ENCODE results near the gene HDAC3.
"Not testable (repeated sequence)": the region's sequence is repeated elsewhere in the genome, so short reads cannot be mapped to it uniquely, and the experiment has no call there.

Gene HDAC3

GRCh38 chr5:141609921-141610320 is 26.7 kb downstream of the HDAC3 start:
- not testable (repeated sequence) for H3K36me3 ChIP-seq (ENCODE audit: control insufficient read depth, low read depth, low read length); H3K27ac ChIP-seq (ENCODE audit: low read length); H3K4me3 ChIP-seq (ENCODE audit: low read length); H3K4me1 ChIP-seq (ENCODE audit: control insufficient read depth, low read depth, low read length); H3K27me3 ChIP-seq (ENCODE audit: control insufficient read depth, insufficient read depth, low read length); H3K9ac ChIP-seq (ENCODE audit: low read length); H3K9me3 ChIP-seq (ENCODE audit: control insufficient read depth, low read depth, low read length)

GRCh38 chr5:141609044-141609443 is 27.6 kb downstream of the HDAC3 start:
- Histone ChIP-seq H3K4me1 (ENCODE audit: control insufficient read depth, low read depth, low read length) (peaks cover 3% of the 10 kb centered on the region), H3K27me3 (ENCODE audit: control insufficient read depth, insufficient read depth, low read length) (no peaks in the 10 kb centered on the region), H3K9me3 (ENCODE audit: control insufficient read depth, low read depth, low read length) (no peaks in the 10 kb centered on the region), H3K27ac (ENCODE audit: low read length) (no peak overlapping the region), H3K4me3 (ENCODE audit: low read length) (no peak overlapping the region), H3K36me3 (ENCODE audit: control insufficient read depth, low read depth, low read length) (no peaks in the 10 kb centered on the region), H3K9ac (ENCODE audit: low read length) (no peak overlapping the region)

GRCh38 chr5:141608557-141608956 is 28.1 kb downstream of the HDAC3 start:
- Histone ChIP-seq H3K36me3 (ENCODE audit: control insufficient read depth, low read depth, low read length) (no peaks in the 10 kb centered on the region), H3K4me3 (ENCODE audit: low read length) (no peak overlapping the region), H3K9me3 (ENCODE audit: control insufficient read depth, low read depth, low read length) (no peaks in the 10 kb centered on the region), H3K27me3 (ENCODE audit: control insufficient read depth, insufficient read depth, low read length) (no peaks in the 10 kb centered on the region), H3K4me1 (ENCODE audit: control insufficient read depth, low read depth, low read length) (no peaks in the 10 kb centered on the region), H3K9ac (ENCODE audit: low read length) (no peak overlapping the region), H3K27ac (ENCODE audit: low read length) (no peak overlapping the region)

- no peaks in the 10 kb centered on the region for H3K9me3 ChIP-seq (ENCODE audit: control insufficient read depth, low read depth, low read length)
- H3K27ac ChIP-seq (ENCODE audit: low read length), result no peak overlapping the region
- no peaks in the 10 kb centered on the region for H3K27me3 ChIP-seq (ENCODE audit: control insufficient read depth, insufficient read depth, low read length)
- H3K4me3 ChIP-seq (ENCODE audit: low read length), result no peak overlapping the region
- no peaks in the 10 kb centered on the region for H3K36me3 ChIP-seq (ENCODE audit: control insufficient read depth, low read depth, low read length)
- H3K4me1 ChIP-seq (ENCODE audit: control insufficient read depth, low read depth, low read length), result no peaks in the 10 kb centered on the region
- H3K9ac ChIP-seq (ENCODE audit: low read length), result no peak overlapping the region
Measured at GRCh38 chr5:141608046-141608445, 28.6 kb downstream of the HDAC3 start.

- Histone ChIP-seq H3K27ac (ENCODE audit: low read length) (no peak overlapping the region), H3K36me3 (ENCODE audit: control insufficient read depth, low read depth, low read length) (no peaks in the 10 kb centered on the region), H3K4me1 (ENCODE audit: control insufficient read depth, low read depth, low read length) (no peaks in the 10 kb centered on the region), H3K27me3 (ENCODE audit: control insufficient read depth, insufficient read depth, low read length) (no peaks in the 10 kb centered on the region), H3K9me3 (ENCODE audit: control insufficient read depth, low read depth, low read length) (no peaks in the 10 kb centered on the region), H3K9ac (ENCODE audit: low read length) (no peak overlapping the region), H3K4me3 (ENCODE audit: low read length) (no peak overlapping the region)
Measured at GRCh38 chr5:141605523-141606277, 30.9 kb downstream of the HDAC3 start.

GRCh38 chr5:141603923-141604717 is 32.5 kb downstream of the HDAC3 start:
- no peaks in the 10 kb centered on the region for H3K4me1 ChIP-seq (ENCODE audit: control insufficient read depth, low read depth, low read length)
- H3K9ac ChIP-seq (ENCODE audit: low read length), result no peak overlapping the region
- H3K4me3 ChIP-seq (ENCODE audit: low read length), result no peak overlapping the region
- no peaks in the 10 kb centered on the region for H3K9me3 ChIP-seq (ENCODE audit: control insufficient read depth, low read depth, low read length)
- no peaks in the 10 kb centered on the region for H3K27me3 ChIP-seq (ENCODE audit: control insufficient read depth, insufficient read depth, low read length)
- no peak overlapping the region for H3K27ac ChIP-seq (ENCODE audit: low read length)
- no peaks in the 10 kb centered on the region for H3K36me3 ChIP-seq (ENCODE audit: control insufficient read depth, low read depth, low read length)

- Histone ChIP-seq H3K9me3 (ENCODE audit: control insufficient read depth, low read depth, low read length) (no peaks in the 10 kb centered on the region), H3K36me3 (ENCODE audit: control insufficient read depth, low read depth, low read length) (no peaks in the 10 kb centered on the region), H3K27me3 (ENCODE audit: control insufficient read depth, insufficient read depth, low read length) (no peaks in the 10 kb centered on the region), H3K9ac (ENCODE audit: low read length) (no peak overlapping the region), H3K4me3 (ENCODE audit: low read length) (no peak overlapping the region), H3K27ac (ENCODE audit: low read length) (no peak overlapping the region), H3K4me1 (ENCODE audit: control insufficient read depth, low read depth, low read length) (no peaks in the 10 kb centered on the region)
Measured at GRCh38 chr5:141602606-141603005, 34.0 kb downstream of the HDAC3 start.

GRCh38 chr5:141598391-141599345 is 38.0 kb downstream of the HDAC3 start:
- H3K27me3 ChIP-seq (ENCODE audit: control insufficient read depth, insufficient read depth, low read length), result no peaks in the 10 kb centered on the region
- no peaks in the 10 kb centered on the region for H3K36me3 ChIP-seq (ENCODE audit: control insufficient read depth, low read depth, low read length)
- H3K4me3 ChIP-seq (ENCODE audit: low read length), result no peak overlapping the region
- no peaks in the 10 kb centered on the region for H3K4me1 ChIP-seq (ENCODE audit: control insufficient read depth, low read depth, low read length)
- no peak overlapping the region for H3K27ac ChIP-seq (ENCODE audit: low read length)
- H3K9ac ChIP-seq (ENCODE audit: low read length), result no peak overlapping the region
- no peaks in the 10 kb centered on the region for H3K9me3 ChIP-seq (ENCODE audit: control insufficient read depth, low read depth, low read length)

GRCh38 chr5:141597814-141598213 is 38.8 kb downstream of the HDAC3 start:
- Histone ChIP-seq H3K27me3 (ENCODE audit: control insufficient read depth, insufficient read depth, low read length) (no peaks in the 10 kb centered on the region), H3K9me3 (ENCODE audit: control insufficient read depth, low read depth, low read length) (no peaks in the 10 kb centered on the region), H3K4me1 (ENCODE audit: control insufficient read depth, low read depth, low read length) (no peaks in the 10 kb centered on the region), H3K27ac (ENCODE audit: low read length) (no peak overlapping the region), H3K4me3 (ENCODE audit: low read length) (no peak overlapping the region), H3K9ac (ENCODE audit: low read length) (no peak overlapping the region), H3K36me3 (ENCODE audit: control insufficient read depth, low read depth, low read length) (no peaks in the 10 kb centered on the region)

- H3K27me3 ChIP-seq (ENCODE audit: control insufficient read depth, insufficient read depth, low read length), result no peaks in the 10 kb centered on the region
- no peaks in the 10 kb centered on the region for H3K9me3 ChIP-seq (ENCODE audit: control insufficient read depth, low read depth, low read length)
- H3K4me3 ChIP-seq (ENCODE audit: low read length), result no peak overlapping the region
- no peaks in the 10 kb centered on the region for H3K4me1 ChIP-seq (ENCODE audit: control insufficient read depth, low read depth, low read length)
- no peak overlapping the region for H3K9ac ChIP-seq (ENCODE audit: low read length)
- H3K36me3 ChIP-seq (ENCODE audit: control insufficient read depth, low read depth, low read length), result no peaks in the 10 kb centered on the region
- H3K27ac ChIP-seq (ENCODE audit: low read length), result no peak overlapping the region
Measured at GRCh38 chr5:141597394-141597793, 39.3 kb downstream of the HDAC3 start.

GRCh38 chr5:141596867-141597266 is 39.8 kb downstream of the HDAC3 start:
- Histone ChIP-seq H3K27me3 (ENCODE audit: control insufficient read depth, insufficient read depth, low read length) (no peaks in the 10 kb centered on the region), H3K4me3 (ENCODE audit: low read length) (no peak overlapping the region), H3K36me3 (ENCODE audit: control insufficient read depth, low read depth, low read length) (no peaks in the 10 kb centered on the region), H3K9me3 (ENCODE audit: control insufficient read depth, low read depth, low read length) (no peaks in the 10 kb centered on the region), H3K4me1 (ENCODE audit: control insufficient read depth, low read depth, low read length) (no peaks in the 10 kb centered on the region), H3K9ac (ENCODE audit: low read length) (no peak overlapping the region), H3K27ac (ENCODE audit: low read length) (no peak overlapping the region)
